CD14-positive monocyte (primary cell): Measurements from ENCODE around the gene TMEM92. TPM values are rescaled to one million over a fixed set of nuclear protein-coding genes. Genes with fewer than 3 reads are reported as not detected.

ENCODE experiments used
- DNase-seq, 3 donors: peaks; one replicate each; pipeline ENCODE4 v3.0.0-alpha.2; 2011 to 2022
- H2AFZ ChIP-seq: 2 replicates; pipeline ENCODE4 v1.6.0; 2012; ENCODE audit warnings: mild to moderate bottlenecking, low read depth, low read length, inconsistent platforms; ENCODE audit not compliant: insufficient read depth, poor library complexity, severe bottlenecking
- H3K27ac ChIP-seq, 2 donors: 1 replicate in 1 of 2; 2 replicates in 1 of 2; pipeline ENCODE4 v1.5.1; 2012 to 2013; ENCODE audit warnings: low read length in 2 of 2, control low read depth in 1 of 2, inconsistent platforms in 1 of 2, low read depth in 1 of 2, mild to moderate bottlenecking in 1 of 2
- H3K27me3 ChIP-seq, 2 donors: one replicate each; pipeline versions ENCODE4 v1.6.0 to v1.6.1; 2011 to 2013; ENCODE audit warnings: low read length in 2 of 2; ENCODE audit not compliant: control insufficient read depth in 2 of 2, insufficient read depth in 2 of 2
- H3K36me3 ChIP-seq, 2 donors: replicated peaks in 1 of 2; 1 replicate in 1 of 2; 2 replicates in 1 of 2; pipeline versions ENCODE4 v1.5.1 to v1.6.1; 2012 to 2013; ENCODE audit warnings: low read length in 2 of 2, control low read depth in 1 of 2, inconsistent platforms in 1 of 2, mild to moderate bottlenecking in 1 of 2; ENCODE audit not compliant: insufficient read depth in 2 of 2, control insufficient read depth in 1 of 2
- H3K4me1 ChIP-seq, 2 donors: 1 replicate in 1 of 2; 2 replicates in 1 of 2; pipeline versions ENCODE4 v1.5.1 to v1.6.1; 2012 to 2013; ENCODE audit warnings: low read length in 2 of 2, control low read depth in 1 of 2, inconsistent platforms in 1 of 2, mild to moderate bottlenecking in 1 of 2, moderate library complexity in 1 of 2; ENCODE audit not compliant: insufficient read depth in 2 of 2, control insufficient read depth in 1 of 2
- H3K4me2 ChIP-seq: replicated peaks from 2 replicates; pipeline ENCODE3; 2012; ENCODE audit warnings: low read length, moderate library complexity, mild to moderate bottlenecking; ENCODE audit not compliant: poor library complexity, severe bottlenecking; ENCODE audit errors: extremely low read depth
- H3K4me3 ChIP-seq, 3 experiments: fragments of 200-600 bp in 1 of 3; sonication (generic) in 1 of 3; replicated peaks in 1 of 3; 1 replicate in 2 of 3; 2 replicates in 1 of 3; pipeline ENCODE4 v1.5.1; 2011 to 2013; ENCODE audit warnings: low read length in 3 of 3, mild to moderate bottlenecking in 3 of 3, control low read depth in 2 of 3, low read depth in 2 of 3, inconsistent platforms in 1 of 3, moderate library complexity in 1 of 3
- H3K79me2 ChIP-seq: 2 replicates; pipeline ENCODE4 v1.6.0; 2012; ENCODE audit warnings: mild to moderate bottlenecking, control low read depth, inconsistent platforms, low read length, moderate library complexity; ENCODE audit not compliant: insufficient read depth
- H3K9ac ChIP-seq: 2 replicates; pipeline ENCODE4 v1.6.0; 2017; ENCODE audit warnings: low read length, mild to moderate bottlenecking; ENCODE audit not compliant: insufficient read depth, poor library complexity, severe bottlenecking
- H3K9me3 ChIP-seq, 2 donors: replicated peaks in 1 of 2; 1 replicate in 1 of 2; 2 replicates in 1 of 2; pipeline versions ENCODE4 v1.5.1 to v1.6.1; 2012 to 2013; ENCODE audit warnings: low read length in 2 of 2, control low read depth in 1 of 2; ENCODE audit not compliant: control insufficient read depth in 1 of 2, insufficient read depth in 1 of 2
- H4K20me1 ChIP-seq: 2 replicates; pipeline ENCODE4 v1.6.0; 2012; ENCODE audit warnings: mild to moderate bottlenecking, low read length, control low read depth, moderate library complexity; ENCODE audit not compliant: insufficient read depth
- H3K27ac Mint-ChIP-seq, 7 donors: one replicate each; pipeline ENCODE4 v1.8.0; 2020; ENCODE audit warnings: mild to moderate bottlenecking in 7 of 7, mixed read lengths in 7 of 7, moderate library complexity in 6 of 7, inconsistent platforms in 2 of 7
- H3K27me3 Mint-ChIP-seq, 3 donors: one replicate each; pipeline ENCODE4 v1.8.0; 2021 to 2022; ENCODE audit warnings: low read depth in 3 of 3, mild to moderate bottlenecking in 3 of 3, mixed read lengths in 3 of 3, moderate library complexity in 3 of 3, inconsistent platforms in 1 of 3
- H3K36me3 Mint-ChIP-seq, 2 donors: one replicate each; pipeline ENCODE4 v1.8.0; 2020; ENCODE audit warnings: mixed read lengths in 2 of 2, inconsistent platforms in 1 of 2, mild to moderate bottlenecking in 1 of 2
- H3K4me1 Mint-ChIP-seq: one replicate; pipeline ENCODE4 v1.8.0; 2020; ENCODE audit warnings: mild to moderate bottlenecking, mixed read lengths
- H3K4me3 Mint-ChIP-seq, 2 donors: one replicate each; pipeline ENCODE4 v1.8.0; 2020; ENCODE audit warnings: mild to moderate bottlenecking in 2 of 2, mixed read lengths in 2 of 2, moderate library complexity in 1 of 2
- H3K9me3 Mint-ChIP-seq, 7 donors: one replicate each; pipeline ENCODE4 v1.8.0; 2020 to 2022; ENCODE audit warnings: mixed read lengths in 7 of 7, mild to moderate bottlenecking in 6 of 7, moderate library complexity in 6 of 7, inconsistent platforms in 2 of 7
- WGBS: methylation state at CpG from one replicate; pipeline ENCODE4 v1.1.5; 2013; ENCODE audit warnings: missing lambda C conversion rate; ENCODE audit not compliant: insufficient coverage; 5-methylcytosine and 5-hydroxymethylcytosine counted together
- intact Hi-C, 2 donors: fragments of 100-400 bp; cut with micrococcal nuclease; formaldehyde crosslinking; loops; one replicate each; pipeline versions ENCODE4 v1.15.0 to v1.15.1; 2023
- polyA plus RNA-seq, 3 donors: library from polyadenylated mRNA; depleted of rRNA in 1 of 3; unstranded in 2 of 3; stranded (reverse) in 1 of 3; fragments of 300-500 nt in 2 of 3; fragments of >200 nt in 1 of 3; fragmentation: Illumina TruSeq in 2 of 3; gene quantifications; 1 replicate in 2 of 3; 2 replicates in 1 of 3; pipeline ENCODE4 v1.2.3, GENCODE V29; 2012 to 2021
- TF ChIP-seq, protein P1 (sequence below): fragments of 200-600 bp; IDR thresholded peaks from one replicate; pipeline ENCODE4 v1.8.0; 2022; ENCODE audit warnings: antibody characterized with exemption, mild to moderate bottlenecking

The TMEM92 gene
- polyA plus RNA-seq, 3 donors = not detected

GRCh38 chr17:50240851-50241250 is 33.4 kb upstream of the TMEM92 start:
- Mint-ChIP-seq H3K36me3 (no peaks in the 10 kb centered on the region), H3K27me3 (peaks cover 10 to 22% (median 21%) of the 10 kb centered on the region in 3 donors), H3K9me3 (peaks cover 0 to 4% (median 2%) of the 10 kb centered on the region in 7 donors), H3K4me3 (no peak overlapping the region), H3K4me1 (no peaks in the 10 kb centered on the region), H3K27ac (no peak overlapping the region)
- intact Hi-C loops = no loop called here
- WGBS = no CpG with 5 or more reads among the region's 1 CpG
- Histone ChIP-seq H3K4me1 (no peaks in the 10 kb centered on the region), H3K9me3 (no peaks in the 10 kb centered on the region), H3K9ac (no peak overlapping the region), H3K4me3 (no peak overlapping the region), H3K4me2 (no peak overlapping the region), H3K36me3 (no peaks in the 10 kb centered on the region), H3K79me2 (no peaks in the 10 kb centered on the region), H3K27me3 (peaks cover 2 to 3% of the 10 kb centered on the region in 2 donors), H2AFZ (no peak overlapping the region), H3K27ac (no peak overlapping the region), H4K20me1 (no peaks in the 10 kb centered on the region)
- TF ChIP-seq, protein P1, sequence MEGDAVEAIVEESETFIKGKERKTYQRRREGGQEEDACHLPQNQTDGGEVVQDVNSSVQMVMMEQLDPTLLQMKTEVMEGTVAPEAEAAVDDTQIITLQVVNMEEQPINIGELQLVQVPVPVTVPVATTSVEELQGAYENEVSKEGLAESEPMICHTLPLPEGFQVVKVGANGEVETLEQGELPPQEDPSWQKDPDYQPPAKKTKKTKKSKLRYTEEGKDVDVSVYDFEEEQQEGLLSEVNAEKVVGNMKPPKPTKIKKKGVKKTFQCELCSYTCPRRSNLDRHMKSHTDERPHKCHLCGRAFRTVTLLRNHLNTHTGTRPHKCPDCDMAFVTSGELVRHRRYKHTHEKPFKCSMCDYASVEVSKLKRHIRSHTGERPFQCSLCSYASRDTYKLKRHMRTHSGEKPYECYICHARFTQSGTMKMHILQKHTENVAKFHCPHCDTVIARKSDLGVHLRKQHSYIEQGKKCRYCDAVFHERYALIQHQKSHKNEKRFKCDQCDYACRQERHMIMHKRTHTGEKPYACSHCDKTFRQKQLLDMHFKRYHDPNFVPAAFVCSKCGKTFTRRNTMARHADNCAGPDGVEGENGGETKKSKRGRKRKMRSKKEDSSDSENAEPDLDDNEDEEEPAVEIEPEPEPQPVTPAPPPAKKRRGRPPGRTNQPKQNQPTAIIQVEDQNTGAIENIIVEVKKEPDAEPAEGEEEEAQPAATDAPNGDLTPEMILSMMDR = no peak
- no peak for DNase-seq

- no peaks in the 10 kb centered on the region for H3K79me2 ChIP-seq
- H3K27ac Mint-ChIP-seq = no peak overlapping the region
- H3K27me3 ChIP-seq = peaks cover 2 to 3% of the 10 kb centered on the region in 2 donors
- TF ChIP-seq, protein P1 = no peak
- no peaks in the 10 kb centered on the region for H3K36me3 Mint-ChIP-seq
- no peaks in the 10 kb centered on the region for H3K9me3 ChIP-seq
- H2AFZ ChIP-seq = no peak overlapping the region
- no peak overlapping the region for H3K9ac ChIP-seq
- 94% methylated on average over 2 of the region's 5 CpGs for WGBS
- H3K4me1 ChIP-seq = no peaks in the 10 kb centered on the region
- no peak overlapping the region for H3K4me3 Mint-ChIP-seq
- no peak overlapping the region for H3K4me2 ChIP-seq
- H3K9me3 Mint-ChIP-seq = peaks cover 0 to 4% (median 2%) of the 10 kb centered on the region in 7 donors
- H3K4me3 ChIP-seq = no peak overlapping the region
- H3K27ac ChIP-seq = no peak overlapping the region
- H4K20me1 ChIP-seq = no peaks in the 10 kb centered on the region
- DNase-seq = no peak
- intact Hi-C loops = no loop called here
- H3K36me3 ChIP-seq = no peaks in the 10 kb centered on the region
- H3K27me3 Mint-ChIP-seq = peaks cover 11 to 22% (median 21%) of the 10 kb centered on the region in 3 donors
- no peaks in the 10 kb centered on the region for H3K4me1 Mint-ChIP-seq
These were observed 32.8 kb upstream of the TMEM92 start for GRCh38 chr17:50241431-50241830.
